Erythroblast (primary cell): ENCODE results near the gene KRT8.
"Not testable (repeated sequence)": the region's sequence is repeated elsewhere in the genome, so short reads cannot be mapped to it uniquely, and the experiment has no call there.

Experiments
- DNase-seq, 2 experiments: peaks; one replicate each; lab custom pipeline; 2025; lab: John Stamatoyannopoulos, UW
- GATA1 ChIP-seq: IDR thresholded peaks from 2 replicates; pipeline ENCODE4 v1.6.1; 2011; ENCODE audit warnings: low read depth, mild to moderate bottlenecking, control low read depth, low read length, moderate library complexity
- POLR2A ChIP-seq: IDR thresholded peaks from 2 replicates; pipeline ENCODE4 v1.6.1; 2011; ENCODE audit warnings: mild to moderate bottlenecking, low read length

KRT8 gene

GRCh38 chr12:52904509-52905300 is at the start of gene KRT8:
Gene KRT8, minus strand, starts transcription at chr12:52905076. Its CDS starts 95 bp downstream, at chr12:52904981.
- DNase-seq: not testable (repeated sequence)

GRCh38 chr12:52953181-52953841 is 48.4 kb upstream of the KRT8 start:
- no peak for DNase-seq
- TF ChIP-seq GATA1 (no peak), POLR2A (no peak)

- no peak for TF ChIP-seq POLR2A
- no peak for TF ChIP-seq GATA1
- DNase-seq: no peak
Observed at GRCh38 chr12:52952076-52952801, 47.4 kb upstream of the KRT8 start.

GRCh38 chr12:52951640-52952039 is 46.8 kb upstream of the KRT8 start:
- no peak for TF ChIP-seq GATA1
- no peak for TF ChIP-seq POLR2A
- no peak for DNase-seq

GRCh38 chr12:52951126-52951525 is 46.2 kb upstream of the KRT8 start:
- DNase-seq: no peak
- TF ChIP-seq GATA1: no peak
- no peak for TF ChIP-seq POLR2A

GRCh38 chr12:52950553-52950952 is 45.7 kb upstream of the KRT8 start:
- no peak for DNase-seq
- no peak for TF ChIP-seq POLR2A
- no peak for TF ChIP-seq GATA1

- no peak for DNase-seq
- no peak for TF ChIP-seq GATA1
- no peak for TF ChIP-seq POLR2A
Observed at GRCh38 chr12:52949413-52950331, 44.8 kb upstream of the KRT8 start.

- no peak for TF ChIP-seq GATA1
- TF ChIP-seq POLR2A: no peak
- no peak for DNase-seq
Observed at GRCh38 chr12:52947738-52948423, 43.0 kb upstream of the KRT8 start.

- no peak for DNase-seq
- TF ChIP-seq POLR2A (no peak), GATA1 (no peak)
Observed at GRCh38 chr12:52946797-52947547, 42.1 kb upstream of the KRT8 start.

GRCh38 chr12:52946334-52946733 is 41.5 kb upstream of the KRT8 start:
- TF ChIP-seq GATA1 (no peak), POLR2A (no peak)
- DNase-seq: no peak

- DNase-seq: no peak
- TF ChIP-seq POLR2A (no peak), GATA1 (no peak)
Observed at GRCh38 chr12:52945389-52946232, 40.7 kb upstream of the KRT8 start.
